ENCODE results near the gene ZNF774.
"Not testable (repeated sequence)": the region's sequence is repeated elsewhere in the genome, so short reads cannot be mapped to it uniquely, and the experiment has no call there.

ZNF774 gene

GRCh38 chr15:90408657-90409056 is 56.6 kb downstream of the ZNF774 start:
- Histone ChIP-seq H3K36me3 (ENCODE audit: control insufficient read depth in 1 of 2, insufficient read depth in 2 of 2, low read length in 2 of 2) (no peaks in the 10 kb centered on the region), H3K4me1 (ENCODE audit: control insufficient read depth in 1 of 2, insufficient read depth in 2 of 2, low read length in 2 of 2) (peaks cover 27 to 39% of the 10 kb centered on the region in 2 donors), H3K4me3 (ENCODE audit: low read depth in 1 of 2, low read length in 2 of 2) (no peak overlapping the region), H3K27me3 (ENCODE audit: low read depth, low read length) (no peaks in the 10 kb centered on the region), H3K27ac (ENCODE audit: low read length) (no peak overlapping the region), H3K9me3 (ENCODE audit: control insufficient read depth in 1 of 2, low read length in 2 of 2) (no peaks in the 10 kb centered on the region)

DNA sequence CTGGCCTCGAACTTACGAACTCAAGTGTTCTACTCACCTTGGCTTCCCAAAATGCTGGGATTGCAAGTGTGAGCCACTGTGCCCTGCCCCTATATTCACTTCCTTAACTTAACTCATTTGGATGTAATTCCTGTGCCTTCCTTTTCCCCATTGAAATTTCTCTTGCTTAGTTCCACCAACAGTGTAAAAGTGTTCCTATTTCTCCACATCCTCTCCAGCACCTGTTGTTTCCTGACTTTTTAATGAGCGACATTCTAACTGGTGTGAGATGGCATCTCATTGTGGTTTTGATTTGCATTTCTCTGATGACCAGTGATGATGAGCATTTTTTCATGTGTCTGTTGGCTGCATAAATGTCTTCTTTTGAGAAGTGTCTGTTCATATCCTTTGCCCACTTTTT is 57.5 kb downstream of the ZNF774 start:
- peaks cover 27 to 37% of the 10 kb centered on the region in 2 donors for H3K4me1 ChIP-seq (ENCODE audit: control insufficient read depth in 1 of 2, insufficient read depth in 2 of 2, low read length in 2 of 2)

GRCh38 chr15:90410316-90410715 is 58.2 kb downstream of the ZNF774 start:
- H3K4me3 ChIP-seq (ENCODE audit: low read depth in 1 of 2, low read length in 2 of 2); H3K36me3 ChIP-seq (ENCODE audit: control insufficient read depth in 1 of 2, insufficient read depth in 2 of 2, low read length in 2 of 2); H3K9me3 ChIP-seq (ENCODE audit: control insufficient read depth in 1 of 2, low read length in 2 of 2); H3K27me3 ChIP-seq (ENCODE audit: low read depth, low read length); H3K27ac ChIP-seq (ENCODE audit: low read length): not testable (repeated sequence)
- H3K4me1 ChIP-seq (ENCODE audit: control insufficient read depth in 1 of 2, insufficient read depth in 2 of 2, low read length in 2 of 2): peaks cover 22 to 37% of the 10 kb centered on the region in 2 donors

More for the DNA sequence above, 57.5 kb downstream of the ZNF774 start:
- not testable (repeated sequence) for H3K9me3 ChIP-seq (ENCODE audit: control insufficient read depth in 1 of 2, low read length in 2 of 2); H3K27me3 ChIP-seq (ENCODE audit: low read depth, low read length); H3K27ac ChIP-seq (ENCODE audit: low read length); H3K4me3 ChIP-seq (ENCODE audit: low read depth in 1 of 2, low read length in 2 of 2); H3K36me3 ChIP-seq (ENCODE audit: control insufficient read depth in 1 of 2, insufficient read depth in 2 of 2, low read length in 2 of 2)

GRCh38 chr15:90411176-90411575 is 59.1 kb downstream of the ZNF774 start:
- Histone ChIP-seq H3K4me1 (ENCODE audit: control insufficient read depth in 1 of 2, insufficient read depth in 2 of 2, low read length in 2 of 2) (peaks cover 21 to 28% of the 10 kb centered on the region in 2 donors), H3K4me3 (ENCODE audit: low read depth in 1 of 2, low read length in 2 of 2) (no peak overlapping the region), H3K27ac (ENCODE audit: low read length) (no peak overlapping the region), H3K36me3 (ENCODE audit: control insufficient read depth in 1 of 2, insufficient read depth in 2 of 2, low read length in 2 of 2) (no peaks in the 10 kb centered on the region), H3K9me3 (ENCODE audit: control insufficient read depth in 1 of 2, low read length in 2 of 2) (no peaks in the 10 kb centered on the region), H3K27me3 (ENCODE audit: low read depth, low read length) (no peaks in the 10 kb centered on the region)
